ENCODE data around the gene OPCML.

Gene OPCML

GRCh38 chr11:133362916-133363315, 169.4 kb downstream of the OPCML start:
- POLR2A ChIA-PET: no interaction called here
- no peak for DNase-seq (ENCODE audit: low read depth, low spot score)
- TF ChIP-seq CTCF (IDR thresholded peaks at IDR 0.05; ENCODE audit: insufficient read depth, low read length, missing control alignments): no peak
- CTCF ChIA-PET: no interaction called here
- no peak overlapping the region for H3K4me3 ChIP-seq (ENCODE audit: low read depth, low read length)

- TF ChIP-seq CTCF (IDR thresholded peaks at IDR 0.05; ENCODE audit: insufficient read depth, low read length, missing control alignments): no peak
- no peak overlapping the region for H3K4me3 ChIP-seq (ENCODE audit: low read depth, low read length)
- ChIA-PET CTCF (no interaction called here), POLR2A (no interaction called here)
- DNase-seq (ENCODE audit: low read depth, low spot score): no peak
These were observed 170.1 kb downstream of the OPCML start for GRCh38 chr11:133362156-133362555.

- POLR2A ChIA-PET: no interaction called here
- CTCF ChIA-PET: no interaction called here
- H3K4me3 ChIP-seq (ENCODE audit: low read depth, low read length): no peak overlapping the region
- no peak for DNase-seq (ENCODE audit: low read depth, low spot score)
- TF ChIP-seq CTCF (IDR thresholded peaks at IDR 0.05; ENCODE audit: insufficient read depth, low read length, missing control alignments): no peak
These were observed 170.7 kb downstream of the OPCML start for GRCh38 chr11:133361689-133361994.

- no peak overlapping the region for H3K4me3 ChIP-seq (ENCODE audit: low read depth, low read length)
- no peak for TF ChIP-seq CTCF (IDR thresholded peaks at IDR 0.05; ENCODE audit: insufficient read depth, low read length, missing control alignments)
- CTCF ChIA-PET: no interaction called here
- DNase-seq (ENCODE audit: low read depth, low spot score): no peak
- POLR2A ChIA-PET: no interaction called here
These were observed 171.2 kb downstream of the OPCML start for GRCh38 chr11:133360860-133361688.

- H3K4me3 ChIP-seq (ENCODE audit: low read depth, low read length): no peak overlapping the region
- TF ChIP-seq CTCF (IDR thresholded peaks at IDR 0.05; ENCODE audit: insufficient read depth, low read length, missing control alignments): no peak
- POLR2A ChIA-PET: no interaction called here
- DNase-seq (ENCODE audit: low read depth, low spot score): no peak
- CTCF ChIA-PET: no interaction called here
These were observed 177.2 kb downstream of the OPCML start for GRCh38 chr11:133355095-133355494.

- no peak for DNase-seq (ENCODE audit: low read depth, low spot score)
- H3K4me3 ChIP-seq (ENCODE audit: low read depth, low read length): no peak overlapping the region
- POLR2A ChIA-PET: no interaction called here
- CTCF ChIA-PET: interaction anchor here (0.7 kb wide), 1 partner anchor 29 kb away, joined by 3 read pairs; no protein-coding TSS in a partner anchor
- TF ChIP-seq CTCF (IDR thresholded peaks at IDR 0.05; ENCODE audit: insufficient read depth, low read length, missing control alignments): no peak
These were observed 178.2 kb downstream of the OPCML start for GRCh38 chr11:133354069-133354468.
